Skeletal muscle satellite cell (primary cell): Measurements from ENCODE around the gene GNB5. TPM values are rescaled to one million over a fixed set of nuclear protein-coding genes. Genes with fewer than 3 reads are reported as not detected.

Source experiments
- small RNA-seq: library from RNA; depleted of rRNA; stranded (forward); fragments of <200 nt; gene quantifications from one replicate; pipeline ENCODE3, GENCODE V24; 2012

GNB5 gene

Small RNA genes lying within 50 kb of the gene (small RNA-seq; reads per million reads assigned to genes)
- not detected for gene RF00019
